ENCODE data around the gene FAM90A1.
A peak's percentile ranks its signal among the peaks of the same experiment; 100 is the strongest.
"Not testable (repeated sequence)": the region's sequence is repeated elsewhere in the genome, so short reads cannot be mapped to it uniquely, and the experiment has no call there.

The FAM90A1 gene

DNA sequence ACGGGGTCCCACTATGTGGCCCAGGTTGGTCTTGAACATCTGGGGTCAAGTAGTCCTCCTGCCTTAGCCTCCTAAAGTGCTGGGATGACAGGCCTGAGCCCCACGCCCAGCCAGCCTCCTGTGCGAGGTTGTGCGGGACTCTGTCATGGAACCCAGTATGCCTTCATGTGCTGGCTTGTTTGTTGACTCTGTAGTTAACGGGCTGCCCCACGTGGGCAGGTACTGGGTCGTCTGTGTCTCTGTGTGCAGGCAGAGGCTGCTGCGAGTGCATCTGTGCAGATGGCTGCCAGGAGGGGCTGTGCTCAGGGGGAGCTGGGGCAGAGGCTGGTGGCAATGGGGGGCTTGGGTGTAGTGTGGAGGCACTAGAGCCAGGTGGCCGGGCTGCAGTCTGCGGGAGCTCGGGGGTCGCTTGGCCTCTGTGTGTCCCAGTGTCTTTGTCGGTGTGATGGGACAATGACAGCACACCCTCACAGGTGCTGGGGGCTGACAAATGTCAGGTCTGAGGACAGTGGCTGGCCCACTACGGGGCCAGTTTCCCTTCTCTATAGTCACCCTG, 6.0 kb upstream of the FAM90A1 start:
- DNase-seq = not testable (repeated sequence)

DNA sequence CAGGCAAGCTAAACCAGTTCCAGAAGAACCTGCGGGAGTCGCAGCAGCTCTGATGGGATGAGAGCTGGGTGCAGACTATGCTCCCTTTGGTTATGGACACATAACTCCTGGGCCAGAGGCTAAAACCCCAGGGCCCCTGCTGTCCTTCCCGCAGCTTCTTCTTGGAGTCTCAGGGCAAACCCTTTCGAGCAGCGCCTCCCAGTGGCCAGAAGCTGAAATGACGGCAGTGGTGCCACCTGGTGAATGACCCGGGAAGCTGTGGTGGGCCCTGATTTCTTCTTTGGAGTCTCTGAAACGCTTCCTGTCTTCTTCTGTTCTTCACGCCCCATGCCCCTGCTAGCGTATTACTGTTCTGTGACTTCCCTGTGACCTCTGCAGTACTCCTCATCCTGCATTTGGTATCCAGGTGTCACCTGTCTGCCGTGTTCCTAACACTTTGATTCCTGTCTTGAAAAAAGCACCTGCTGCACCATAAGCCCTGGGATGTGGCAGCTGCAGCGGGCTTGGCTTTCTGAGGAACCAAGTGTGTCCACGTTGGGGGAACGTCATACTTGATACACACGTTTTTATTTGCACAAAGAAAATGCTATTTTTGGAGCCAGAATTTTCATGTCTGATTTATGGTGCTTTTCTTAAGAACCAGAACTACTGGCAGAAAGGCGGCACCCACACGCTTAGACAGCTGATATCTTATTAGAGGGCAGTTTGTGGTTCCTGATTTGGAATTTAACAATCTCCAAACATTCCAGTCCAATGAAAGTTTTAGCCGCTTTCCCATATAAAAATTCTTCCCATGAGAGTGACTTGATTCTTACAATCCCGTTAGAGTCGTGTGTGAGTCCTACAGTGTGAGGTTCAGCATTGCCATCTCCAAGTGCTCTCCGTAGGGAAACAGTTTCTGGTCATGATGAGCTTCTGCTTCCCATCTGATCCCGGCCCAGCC, 4.5 kb upstream of the FAM90A1 start:
- peak; percentile 71 for DNase-seq

DNA sequence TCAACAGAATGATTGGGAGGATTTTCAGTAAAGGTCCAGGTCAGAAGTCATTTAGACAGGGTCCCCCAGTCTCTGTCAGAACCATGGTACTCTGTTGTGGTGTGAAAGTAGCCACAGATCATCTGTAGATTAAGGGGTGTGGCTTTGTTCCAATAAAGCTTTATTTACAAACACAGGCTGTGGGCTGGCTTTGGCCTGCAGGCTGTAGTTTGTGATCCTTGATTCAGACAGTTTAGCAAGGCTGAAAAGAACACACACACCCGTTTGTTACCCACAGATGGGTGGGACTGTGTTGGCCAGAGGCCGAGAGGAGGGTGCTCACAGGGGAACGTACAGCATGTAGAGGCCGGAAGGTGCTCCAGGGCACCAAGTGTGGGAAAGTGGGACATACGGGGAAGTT, 3.6 kb upstream of the FAM90A1 start:
- not testable (repeated sequence) for DNase-seq

DNA sequence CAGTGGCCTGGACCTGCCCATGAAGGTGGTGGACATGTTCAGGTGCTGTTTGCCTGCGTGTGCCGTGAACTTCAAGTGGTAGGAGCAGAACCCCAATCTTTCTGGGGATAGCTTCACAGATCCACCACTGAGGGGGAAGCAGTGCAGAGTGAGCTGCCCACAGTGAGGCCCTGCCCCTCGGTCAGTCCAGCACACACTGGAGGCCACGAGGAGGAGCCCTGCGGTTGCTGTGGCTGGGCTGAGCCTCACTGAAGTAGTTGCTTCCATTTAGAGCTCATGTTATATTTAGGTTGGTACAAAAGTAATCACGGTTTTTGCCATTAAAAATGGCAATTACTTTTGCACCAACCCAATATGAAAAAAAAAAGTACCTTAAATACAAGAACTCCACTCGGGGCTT, 2.1 kb upstream of the FAM90A1 start:
- not testable (repeated sequence) for DNase-seq

DNA sequence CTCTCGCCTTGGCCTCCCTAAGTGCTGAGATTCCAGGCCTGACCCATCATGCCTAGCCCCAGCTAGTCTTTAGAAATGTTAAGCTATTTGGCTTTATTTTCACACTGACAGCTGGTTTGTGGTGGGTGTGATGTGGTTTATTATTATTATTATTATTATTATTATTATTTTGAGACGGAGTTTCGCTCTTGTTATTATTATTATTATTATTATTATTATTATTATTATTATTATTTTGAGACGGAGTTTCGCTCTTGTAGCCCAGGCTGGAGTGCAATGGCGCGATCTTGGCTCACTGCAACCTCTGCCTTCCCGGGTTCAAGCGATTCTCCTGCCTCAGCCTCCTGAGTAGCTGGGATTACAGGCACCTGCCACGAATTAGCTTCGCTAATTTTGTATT, 1.2 kb upstream of the FAM90A1 start:
- not testable (repeated sequence) for DNase-seq

DNA sequence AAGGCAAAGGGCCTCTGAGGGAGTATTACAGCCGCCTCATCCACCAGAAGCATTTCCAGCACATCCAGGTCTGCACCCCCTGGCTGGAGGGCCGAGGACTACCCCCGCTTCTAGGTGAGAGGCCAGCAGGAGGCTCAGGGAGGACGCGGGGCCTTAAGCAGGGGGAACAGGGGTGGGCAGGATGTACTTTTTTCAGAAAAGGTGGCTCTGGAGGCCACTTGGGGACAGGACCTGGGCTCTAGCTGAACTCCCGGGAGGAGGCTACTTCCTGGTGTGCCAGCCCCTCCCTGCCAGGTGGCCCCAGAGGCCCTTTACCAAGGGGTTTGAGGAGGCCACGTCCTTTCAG, 287 bp upstream of the FAM90A1 start:
- DNase-seq = not testable (repeated sequence)

DNA sequence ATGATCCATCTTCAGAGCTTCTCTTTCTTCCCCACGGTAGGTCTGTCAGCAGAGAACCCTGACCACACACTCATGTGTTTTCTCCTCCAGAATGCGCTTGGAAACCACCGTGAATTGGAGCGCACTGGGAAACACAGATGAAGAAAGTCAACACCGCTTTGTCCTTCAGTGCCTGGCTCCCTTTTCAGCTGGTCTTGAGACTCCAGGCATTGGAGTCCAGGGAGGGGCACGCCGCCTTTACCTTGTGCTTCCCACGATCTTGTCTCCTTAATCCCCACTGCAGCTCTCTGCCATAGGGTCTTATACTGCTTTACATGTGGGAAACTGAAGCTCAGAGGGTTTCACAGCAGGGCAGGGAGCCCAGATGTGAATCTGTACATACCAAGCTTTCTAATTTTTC, 1.1 kb downstream of the FAM90A1 start:
- no peak for DNase-seq

DNA sequence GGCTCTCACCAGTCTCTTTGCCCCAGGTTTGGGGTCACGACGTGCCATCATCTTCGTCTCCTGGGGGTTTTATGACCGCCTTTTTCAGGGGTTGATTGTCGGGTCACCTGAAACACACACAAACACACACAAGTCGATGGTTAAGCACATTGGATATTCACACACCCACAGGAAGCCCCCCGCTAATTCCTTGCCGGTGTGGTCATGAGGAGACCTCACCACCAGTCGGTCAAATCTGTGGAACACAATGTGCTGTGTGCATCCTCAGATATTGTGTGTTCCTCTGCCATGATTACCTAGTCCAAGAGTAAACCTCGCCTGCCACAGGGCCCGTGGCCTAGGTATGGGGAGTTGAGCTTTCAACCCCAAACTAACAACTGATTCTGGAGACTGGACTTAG, 2.6 kb downstream of the FAM90A1 start:
- not testable (repeated sequence) for DNase-seq

DNA sequence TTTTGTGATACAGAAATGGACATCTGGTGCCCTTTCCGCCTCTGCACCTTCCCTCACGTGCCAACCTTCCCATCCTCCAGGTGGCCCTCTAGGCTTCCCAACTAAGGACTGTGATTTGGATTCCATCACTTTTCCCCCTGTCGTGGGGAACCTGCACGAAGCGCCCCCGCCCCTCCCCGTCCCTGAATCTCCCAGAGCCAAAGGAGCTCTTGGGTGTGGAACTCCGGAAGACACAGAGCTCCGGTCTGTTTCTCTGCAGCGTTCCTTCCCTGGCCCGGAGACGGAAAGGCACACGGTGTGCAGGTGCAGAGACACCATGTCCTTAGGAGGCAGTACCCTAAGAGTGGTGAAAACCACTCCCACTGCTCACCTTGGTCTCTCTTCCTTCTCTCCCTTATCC, 3.8 kb downstream of the FAM90A1 start:
- DNase-seq = not testable (repeated sequence)

DNA sequence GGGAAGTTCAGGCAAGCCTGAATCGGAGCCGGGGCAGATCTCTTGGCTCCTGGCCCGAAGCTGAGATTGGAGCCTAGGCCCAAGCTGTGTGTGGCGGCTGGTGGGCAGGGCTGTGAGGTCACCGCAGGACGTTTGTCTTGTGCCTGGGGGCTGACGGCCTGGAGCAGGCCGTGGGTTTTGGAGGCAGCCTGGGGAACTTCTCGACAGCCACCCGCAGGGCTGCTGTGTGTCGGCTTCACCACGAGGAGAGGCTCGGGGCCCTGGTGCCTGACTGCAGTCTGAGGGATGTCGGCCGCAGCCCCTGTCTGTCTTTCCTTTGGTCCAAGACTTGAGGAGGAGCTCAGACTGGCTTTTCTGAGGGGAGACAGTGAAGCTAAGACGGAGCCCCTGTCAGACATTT, 5.1 kb downstream of the FAM90A1 start:
- not testable (repeated sequence) for DNase-seq

DNA sequence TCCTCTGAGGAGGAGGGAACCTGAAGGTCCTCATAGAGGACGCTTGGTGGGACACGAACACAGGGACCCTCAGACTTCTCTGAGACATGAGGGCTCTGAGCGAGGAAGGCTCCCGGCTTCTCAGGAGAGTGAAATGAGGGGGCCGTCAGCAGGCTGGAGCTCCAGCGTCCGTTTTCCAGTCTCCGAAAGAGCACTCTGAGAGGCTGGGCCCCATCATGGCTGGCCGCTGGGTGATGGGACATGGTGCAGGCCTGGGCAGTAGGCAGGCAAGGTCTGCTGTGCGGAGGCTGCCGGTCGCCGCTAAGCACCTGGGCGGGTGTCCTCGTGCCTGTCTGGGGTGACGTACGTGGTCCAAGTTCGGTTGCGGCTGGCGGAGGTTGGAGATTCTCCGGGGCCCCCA, 5.6 kb downstream of the FAM90A1 start:
- DNase-seq = not testable (repeated sequence)

DNA sequence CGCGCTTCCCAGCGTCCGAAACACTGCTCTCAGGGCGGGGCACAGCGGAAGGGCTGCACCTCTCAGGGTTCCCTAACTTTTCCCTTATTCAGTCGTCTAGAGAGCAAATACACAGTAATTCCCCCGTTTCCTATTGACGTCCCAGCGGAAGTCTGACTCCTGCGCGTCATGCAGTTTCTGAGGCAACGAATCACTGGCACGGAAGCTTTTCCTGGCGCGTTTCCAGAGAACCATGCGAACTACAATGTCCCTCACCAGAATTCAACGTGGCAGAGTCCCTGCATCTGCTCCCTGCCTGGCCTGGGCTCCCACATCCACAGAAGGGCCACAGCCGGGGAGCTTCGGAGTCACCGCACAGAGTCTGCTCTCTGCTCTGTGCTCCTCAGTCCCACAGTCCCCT, 6.0 kb downstream of the FAM90A1 start:
- not testable (repeated sequence) for DNase-seq

DNA sequence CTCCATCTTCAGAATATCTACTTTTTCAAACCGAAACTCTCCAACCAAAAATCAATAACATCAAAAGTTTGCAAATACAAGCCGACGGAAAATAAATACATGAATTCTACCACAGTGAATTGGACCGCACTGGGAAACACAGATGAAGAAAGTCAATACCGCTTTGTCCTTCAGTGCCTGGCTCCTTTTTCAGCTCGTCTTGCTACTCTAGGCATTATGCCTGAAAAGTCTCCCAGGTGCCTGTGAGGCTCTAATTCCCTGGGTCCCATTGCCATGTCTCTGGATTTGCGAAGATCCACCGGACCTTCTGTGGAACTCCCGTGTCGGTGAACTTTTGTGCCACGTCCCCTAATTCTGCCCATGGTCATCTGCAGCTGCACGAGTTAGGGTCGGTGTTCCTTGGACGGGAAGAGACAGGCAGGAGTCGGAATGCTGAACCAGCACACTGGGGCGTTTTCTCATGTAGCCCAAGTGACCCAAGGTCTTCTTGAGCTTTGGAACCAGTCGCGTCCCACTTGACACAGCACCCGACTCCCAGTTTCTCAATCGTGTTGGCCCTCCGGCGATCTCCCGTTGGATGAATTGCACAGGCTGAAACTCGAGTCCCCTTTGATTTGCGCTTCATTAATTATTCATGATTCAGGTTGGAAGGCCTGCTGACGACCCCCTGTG, 8.6 kb downstream of the FAM90A1 start:
- not testable (repeated sequence) for DNase-seq

DNA sequence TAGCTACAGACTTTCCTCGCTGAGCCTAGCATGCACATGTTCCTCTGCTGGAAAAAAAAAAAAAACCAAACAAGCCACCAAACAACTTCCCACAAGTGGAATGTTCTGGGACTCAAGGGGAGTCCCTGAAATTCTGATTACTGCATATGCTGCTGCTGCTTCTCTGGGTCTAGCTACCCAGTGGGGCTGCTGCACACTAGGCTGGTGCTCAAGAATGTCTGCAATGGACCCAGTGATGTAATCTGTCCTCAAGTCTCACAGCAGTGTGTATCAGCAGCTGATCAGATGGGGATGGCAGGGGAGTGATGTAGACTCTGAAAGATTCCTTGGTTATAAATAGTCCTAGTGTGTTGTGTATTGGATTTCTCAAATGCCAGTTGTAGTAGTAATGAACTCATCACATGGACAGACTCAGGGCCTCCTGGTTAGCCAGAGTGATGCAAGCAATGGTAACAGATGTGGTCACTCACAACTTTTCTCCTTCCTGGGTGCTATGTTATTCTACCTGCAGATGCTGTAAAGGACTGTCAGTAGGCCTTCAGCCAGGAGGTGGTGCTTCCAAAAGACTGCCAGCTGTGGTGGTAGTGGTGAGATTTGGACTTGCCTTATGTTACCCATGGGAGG, 29.6 kb downstream of the FAM90A1 start:
- DNase-seq = not testable (repeated sequence)

DNA sequence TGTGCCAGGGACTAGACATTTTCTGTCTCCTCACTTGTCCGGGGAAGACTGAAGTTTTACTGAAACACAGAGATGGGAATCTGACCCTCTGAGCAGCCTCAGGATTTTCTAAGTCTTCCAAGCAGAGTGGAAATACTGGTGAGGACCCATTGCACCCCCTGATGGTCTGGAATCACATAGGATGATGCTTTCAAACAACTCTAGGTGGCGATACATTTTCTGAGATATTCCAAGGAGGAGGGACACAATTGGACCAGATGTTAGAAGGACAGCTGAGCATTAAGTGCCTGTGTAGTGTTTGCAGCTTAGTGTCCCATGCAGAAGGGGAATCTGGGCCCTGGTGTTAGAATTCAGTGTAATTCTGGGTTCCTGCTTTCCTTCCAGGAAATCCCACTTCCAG, 39.3 kb downstream of the FAM90A1 start:
- DNase-seq = not testable (repeated sequence)

DNA sequence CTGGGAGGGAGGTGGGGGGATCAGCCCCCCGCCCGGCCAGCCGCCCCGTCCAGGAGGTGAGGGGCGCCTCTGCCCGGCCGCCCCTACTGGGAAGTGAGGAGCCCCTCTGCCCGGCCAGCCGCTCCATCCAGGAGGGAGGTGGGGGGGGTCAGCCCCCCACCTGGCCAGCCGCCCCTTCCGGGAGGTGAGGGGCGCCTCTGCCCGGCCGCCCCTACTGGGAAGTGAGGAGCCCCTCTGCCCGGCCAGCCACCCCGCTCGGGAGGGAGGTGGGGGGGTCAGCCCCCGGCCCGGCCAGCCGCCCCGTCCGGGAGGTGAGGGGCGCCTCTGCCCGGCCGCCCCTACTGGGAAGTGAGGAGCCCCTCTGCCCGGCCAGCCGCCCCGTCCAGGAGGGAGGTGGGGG, 43.2 kb downstream of the FAM90A1 start:
- DNase-seq = not testable (repeated sequence)

DNA sequence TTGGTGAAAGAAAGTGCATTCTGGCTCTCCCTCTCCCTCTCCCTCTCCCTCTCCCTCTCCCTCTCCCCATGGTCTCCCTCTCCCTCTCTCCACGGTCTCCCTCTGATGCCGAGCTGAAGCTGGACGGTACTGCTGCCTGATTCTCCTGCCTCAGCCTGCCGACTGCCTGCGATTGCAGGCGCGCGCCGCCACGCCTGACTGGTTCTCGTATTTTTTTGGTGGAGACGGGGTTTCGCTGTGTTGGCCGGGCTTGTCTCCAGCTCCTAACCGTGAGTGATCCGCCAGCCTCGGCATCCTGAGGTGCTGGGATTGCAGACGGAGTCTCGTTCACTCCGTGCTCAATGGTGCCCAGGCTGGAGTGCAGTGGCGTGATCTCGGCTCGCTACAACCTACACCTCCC, 44.1 kb downstream of the FAM90A1 start:
- not testable (repeated sequence) for DNase-seq

DNA sequence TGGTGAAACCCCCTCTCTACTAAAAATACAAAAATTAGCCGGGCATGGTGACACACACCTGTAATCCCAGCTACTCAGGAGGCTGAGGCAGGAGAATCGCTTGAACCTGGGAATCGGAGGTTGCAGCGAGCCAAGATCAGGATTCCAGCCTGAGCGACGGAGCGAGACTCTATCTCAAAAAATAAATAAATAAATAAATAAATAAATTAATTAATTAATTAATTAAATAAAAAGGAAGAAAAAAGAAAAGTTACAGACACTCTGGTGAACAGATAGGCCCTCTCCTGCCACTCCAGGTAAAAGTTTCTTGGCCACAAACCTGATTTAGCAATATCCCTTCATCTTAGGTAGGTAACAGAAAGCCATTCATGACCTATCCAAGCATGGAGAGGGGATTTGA, 44.5 kb downstream of the FAM90A1 start:
- DNase-seq = not testable (repeated sequence)

DNA sequence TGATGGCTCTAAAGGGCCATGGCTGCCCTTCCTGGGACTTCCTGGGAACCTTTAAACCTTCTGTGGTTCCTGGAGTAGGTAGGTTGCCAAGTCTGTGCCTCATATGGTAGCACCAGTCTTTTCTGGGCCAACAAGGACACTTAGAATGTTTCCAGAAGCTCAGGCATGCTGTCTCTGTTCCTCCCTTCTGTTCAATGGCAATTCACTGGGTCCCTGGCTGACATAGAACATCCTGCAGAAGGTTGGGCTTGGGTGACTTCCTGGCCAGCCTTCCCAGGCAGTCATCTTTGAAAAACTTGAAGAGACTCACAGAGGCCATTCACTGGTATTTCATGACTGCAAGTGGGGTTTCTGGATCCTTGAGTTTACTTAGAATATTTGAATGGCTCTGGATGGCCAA, 46.1 kb downstream of the FAM90A1 start:
- not testable (repeated sequence) for DNase-seq

DNA sequence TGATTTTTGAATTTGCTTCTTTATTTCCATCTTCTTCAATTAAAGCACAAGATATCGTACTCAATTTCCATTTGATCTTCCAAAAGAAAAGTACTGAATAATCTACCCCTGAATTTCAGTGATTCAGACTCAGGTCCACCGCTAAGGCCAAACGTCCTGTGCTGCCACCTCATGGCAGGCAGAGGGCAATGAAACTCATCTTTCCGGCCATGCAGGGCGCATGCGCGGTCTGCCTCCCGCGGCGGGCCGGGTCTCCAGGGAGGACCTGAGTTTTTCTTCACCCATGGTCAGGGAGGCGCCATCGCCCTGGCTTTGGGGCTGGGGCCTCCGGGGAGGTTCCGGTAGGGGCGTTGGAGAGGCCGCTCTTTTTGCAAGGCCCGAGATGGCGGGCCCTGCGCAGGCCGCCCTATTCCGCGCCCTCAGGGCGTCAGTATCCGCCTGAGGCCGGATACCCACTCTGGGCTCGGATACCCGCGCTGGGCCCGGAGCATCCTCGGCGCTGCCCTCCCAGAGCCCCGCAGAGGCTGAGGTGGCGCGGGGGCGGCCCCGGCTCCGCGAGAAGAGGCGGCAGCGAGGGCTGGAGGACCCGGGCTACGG, 47.3 kb downstream of the FAM90A1 start:
- DNase-seq = peak; percentile 63

DNA sequence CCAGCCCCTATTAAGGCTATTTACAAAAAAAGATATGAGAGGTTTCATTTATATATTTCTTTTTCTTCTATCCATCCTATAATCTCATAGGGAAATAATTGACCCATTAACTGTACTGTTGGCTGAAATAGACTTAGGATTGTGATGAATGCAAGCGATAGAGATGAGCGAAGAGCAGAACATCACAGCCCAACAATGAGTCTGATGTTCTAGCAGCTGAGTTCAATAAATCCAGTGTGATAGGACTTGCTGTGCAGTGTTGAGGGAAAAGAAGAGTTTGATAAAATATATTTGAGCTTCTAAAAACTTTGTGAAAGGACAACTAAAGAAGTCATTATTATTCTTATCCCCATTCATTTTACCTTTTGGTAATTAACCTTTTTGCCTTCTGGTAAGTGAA, 54.5 kb downstream of the FAM90A1 start:
- not testable (repeated sequence) for DNase-seq
